ENCODE results near the gene PPP3CA. TPM values are rescaled to one million over a fixed set of nuclear protein-coding genes. Genes with fewer than 3 reads are reported as not detected.

Gene PPP3CA
- total RNA-seq, 2 donors from 2014 or later, result 71.3 to 142 TPM

DNA sequence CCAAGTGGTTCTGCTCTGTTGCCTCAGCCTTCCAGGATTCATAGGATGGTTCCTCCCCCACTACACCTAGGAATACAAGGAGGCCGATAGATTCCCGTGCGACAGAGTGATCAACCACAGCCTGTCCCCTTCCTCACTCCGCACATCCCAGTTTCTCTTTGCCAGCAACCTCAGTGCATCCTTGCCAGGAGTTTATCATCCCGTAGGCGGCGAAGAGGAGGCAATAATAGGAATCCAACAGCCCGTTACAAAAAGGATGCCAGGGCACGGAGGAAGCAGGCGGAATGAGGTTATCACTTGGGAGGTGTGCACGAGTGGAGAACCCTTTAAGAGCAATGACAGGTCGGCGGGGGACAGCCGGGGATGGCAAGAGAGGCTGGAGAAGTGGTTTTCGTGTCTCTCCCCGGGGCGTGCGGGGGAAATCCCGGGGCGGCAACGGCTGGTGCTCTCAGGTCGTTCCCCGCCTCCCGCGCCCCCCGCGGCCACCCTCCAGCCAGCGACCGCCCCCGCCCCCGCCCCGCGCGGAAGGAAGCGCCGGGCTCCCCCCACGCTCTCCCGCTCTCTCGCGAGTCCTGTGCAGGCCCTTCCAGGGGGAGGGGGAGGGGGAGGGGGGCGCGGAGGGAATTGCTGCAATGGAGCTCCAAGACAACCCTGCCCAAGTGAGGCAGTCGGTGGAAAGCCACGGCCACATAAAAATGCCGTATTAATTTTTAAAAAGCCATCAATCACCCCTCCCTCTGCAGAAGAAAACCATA lies 1.6 kb downstream of the PPP3CA start:
- Histone ChIP-seq H3K9me3 (no peaks in the 10 kb centered on the region), H3K4me3 (peak overlapping the region; percentile 86 to 89), H3K4me1 (replicated peaks) (peaks cover 4% of the 10 kb centered on the region), H3K27me3 (replicated peaks; ENCODE audit: insufficient read depth) (no peaks in the 10 kb centered on the region), H3K27ac (peak overlapping the region; percentile 85 to 91), H3K36me3 (no peaks in the 10 kb centered on the region)
- intact Hi-C loops (cut with DNase I), result loop anchor here (5.0 to 10.0 kb wide), 3 partner anchors 131 to 1251 kb away; no protein-coding TSS in a partner anchor
- peak; percentile 13 for TF ChIP-seq POLR2AphosphoS5 (IDR thresholded peaks at IDR 0.05)
- TF ChIP-seq, protein P1, sequence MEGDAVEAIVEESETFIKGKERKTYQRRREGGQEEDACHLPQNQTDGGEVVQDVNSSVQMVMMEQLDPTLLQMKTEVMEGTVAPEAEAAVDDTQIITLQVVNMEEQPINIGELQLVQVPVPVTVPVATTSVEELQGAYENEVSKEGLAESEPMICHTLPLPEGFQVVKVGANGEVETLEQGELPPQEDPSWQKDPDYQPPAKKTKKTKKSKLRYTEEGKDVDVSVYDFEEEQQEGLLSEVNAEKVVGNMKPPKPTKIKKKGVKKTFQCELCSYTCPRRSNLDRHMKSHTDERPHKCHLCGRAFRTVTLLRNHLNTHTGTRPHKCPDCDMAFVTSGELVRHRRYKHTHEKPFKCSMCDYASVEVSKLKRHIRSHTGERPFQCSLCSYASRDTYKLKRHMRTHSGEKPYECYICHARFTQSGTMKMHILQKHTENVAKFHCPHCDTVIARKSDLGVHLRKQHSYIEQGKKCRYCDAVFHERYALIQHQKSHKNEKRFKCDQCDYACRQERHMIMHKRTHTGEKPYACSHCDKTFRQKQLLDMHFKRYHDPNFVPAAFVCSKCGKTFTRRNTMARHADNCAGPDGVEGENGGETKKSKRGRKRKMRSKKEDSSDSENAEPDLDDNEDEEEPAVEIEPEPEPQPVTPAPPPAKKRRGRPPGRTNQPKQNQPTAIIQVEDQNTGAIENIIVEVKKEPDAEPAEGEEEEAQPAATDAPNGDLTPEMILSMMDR (IDR thresholded peaks at IDR 0.05), result no peak
- WGBS, result under 1% methylated on average over 43 of the region's 45 CpGs
- peak; percentile 28 for DNase-seq (ENCODE audit: low spot score)

- peak; percentile 12 for DNase-seq (ENCODE audit: low spot score)
- peak overlapping the region; percentile 86 to 89 for H3K4me3 ChIP-seq
- peaks cover 4% of the 10 kb centered on the region for H3K4me1 ChIP-seq (replicated peaks)
- no peaks in the 10 kb centered on the region for H3K27me3 ChIP-seq (replicated peaks; ENCODE audit: insufficient read depth)
- no peaks in the 10 kb centered on the region for H3K9me3 ChIP-seq
- 5% methylated on average over 3 of the region's 3 CpGs for WGBS
- TF ChIP-seq POLR2A (IDR thresholded peaks at IDR 0.05) (no peak), POLR2AphosphoS5 (IDR thresholded peaks at IDR 0.05) (no peak)
- TF ChIP-seq, protein P1 (IDR thresholded peaks at IDR 0.05), result no peak
- no peaks in the 10 kb centered on the region for H3K36me3 ChIP-seq
- intact Hi-C loops (cut with DNase I), result loop anchor here (5.0 to 10.0 kb wide), 3 partner anchors 130 to 1250 kb away; no protein-coding TSS in a partner anchor
- H3K27ac ChIP-seq, result peak overlapping the region; percentile 85 to 91
Observed at GRCh38 chr4:101345271-101345595, 2.1 kb downstream of the PPP3CA start.

- no peak for DNase-seq (ENCODE audit: low spot score)
- Histone ChIP-seq H3K4me3 (no peak overlapping the region), H3K36me3 (no peaks in the 10 kb centered on the region), H3K4me1 (replicated peaks) (peaks cover 3% of the 10 kb centered on the region), H3K27me3 (replicated peaks; ENCODE audit: insufficient read depth) (no peaks in the 10 kb centered on the region), H3K27ac (no peak overlapping the region), H3K9me3 (no peaks in the 10 kb centered on the region)
- intact Hi-C loops (cut with DNase I), result no loop called here
- WGBS, result 79% methylated on average over 2 of the region's 2 CpGs
- TF ChIP-seq POLR2A (IDR thresholded peaks at IDR 0.05) (no peak), POLR2AphosphoS5 (IDR thresholded peaks at IDR 0.05) (no peak)
- TF ChIP-seq, protein P1 (IDR thresholded peaks at IDR 0.05), result no peak
Observed at GRCh38 chr4:101339332-101339731, 8.0 kb downstream of the PPP3CA start.

- Histone ChIP-seq H3K27ac (no peak overlapping the region), H3K4me3 (no peak overlapping the region), H3K4me1 (replicated peaks) (peaks cover 3% of the 10 kb centered on the region), H3K9me3 (no peaks in the 10 kb centered on the region), H3K27me3 (replicated peaks; ENCODE audit: insufficient read depth) (no peaks in the 10 kb centered on the region), H3K36me3 (no peaks in the 10 kb centered on the region)
- intact Hi-C loops (cut with DNase I), result no loop called here
- 66% methylated on average over 4 of the region's 4 CpGs for WGBS
- DNase-seq (ENCODE audit: low spot score), result no peak
- no peak for TF ChIP-seq POLR2AphosphoS5 (IDR thresholded peaks at IDR 0.05)
- no peak for TF ChIP-seq POLR2A (IDR thresholded peaks at IDR 0.05)
- TF ChIP-seq, protein P1 (IDR thresholded peaks at IDR 0.05), result no peak
Observed at GRCh38 chr4:101337688-101338087, 9.6 kb downstream of the PPP3CA start.
